ENCODE measurements around the gene DLGAP3. TPM values are rescaled to one million over a fixed set of nuclear protein-coding genes. Genes with fewer than 3 reads are reported as not detected.
A peak's percentile ranks its signal among the peaks of the same experiment; 100 is the strongest.

Gene DLGAP3
- total RNA-seq, 2 experiments from 2014 or later: 0.38 to 0.83 TPM

DNA sequence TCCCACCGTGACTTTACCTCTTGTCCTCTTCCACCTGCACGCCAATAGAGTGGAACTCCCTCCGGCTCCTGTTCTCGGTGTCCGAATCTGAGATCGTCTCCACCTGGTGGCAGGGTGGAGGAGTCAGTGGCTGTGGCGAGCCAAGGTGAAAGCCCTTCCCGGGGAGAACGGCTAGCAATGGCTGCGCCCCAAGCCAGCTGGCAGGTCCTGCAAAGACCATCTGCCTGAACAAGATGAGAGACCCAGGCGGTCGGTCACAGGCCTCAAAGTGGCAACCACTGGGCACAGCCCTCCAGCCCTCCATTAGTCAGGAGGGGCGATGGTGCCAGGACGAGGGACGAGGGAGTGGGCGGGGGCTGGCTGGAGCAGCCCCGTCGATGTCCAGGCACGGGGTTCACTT, 44.5 kb downstream of the DLGAP3 start:
- DNase-seq: no peak
- ChIA-PET POLR2A (interaction anchor here (0.5 to 0.9 kb wide), 2 partner anchors 100 to 287 kb away, joined by 3 read pairs; partner anchors contain the start of gene TMEM35B), CTCF (interaction anchor here (0.6 to 4.1 kb wide), 4 partner anchors 10 to 42 kb away, joined by 3 to 24 read pairs (median 4); partner anchors contain the start of gene SMIM12)
- H3K4me1 Mint-ChIP-seq (ENCODE audit: low read depth): no peaks in the 10 kb centered on the region
- peaks cover 29% of the 10 kb centered on the region for H3K27me3 Mint-ChIP-seq
- H3K27ac Mint-ChIP-seq: no peak overlapping the region
- H3K9me3 Mint-ChIP-seq: no peaks in the 10 kb centered on the region
- TF ChIP-seq, protein P1, sequence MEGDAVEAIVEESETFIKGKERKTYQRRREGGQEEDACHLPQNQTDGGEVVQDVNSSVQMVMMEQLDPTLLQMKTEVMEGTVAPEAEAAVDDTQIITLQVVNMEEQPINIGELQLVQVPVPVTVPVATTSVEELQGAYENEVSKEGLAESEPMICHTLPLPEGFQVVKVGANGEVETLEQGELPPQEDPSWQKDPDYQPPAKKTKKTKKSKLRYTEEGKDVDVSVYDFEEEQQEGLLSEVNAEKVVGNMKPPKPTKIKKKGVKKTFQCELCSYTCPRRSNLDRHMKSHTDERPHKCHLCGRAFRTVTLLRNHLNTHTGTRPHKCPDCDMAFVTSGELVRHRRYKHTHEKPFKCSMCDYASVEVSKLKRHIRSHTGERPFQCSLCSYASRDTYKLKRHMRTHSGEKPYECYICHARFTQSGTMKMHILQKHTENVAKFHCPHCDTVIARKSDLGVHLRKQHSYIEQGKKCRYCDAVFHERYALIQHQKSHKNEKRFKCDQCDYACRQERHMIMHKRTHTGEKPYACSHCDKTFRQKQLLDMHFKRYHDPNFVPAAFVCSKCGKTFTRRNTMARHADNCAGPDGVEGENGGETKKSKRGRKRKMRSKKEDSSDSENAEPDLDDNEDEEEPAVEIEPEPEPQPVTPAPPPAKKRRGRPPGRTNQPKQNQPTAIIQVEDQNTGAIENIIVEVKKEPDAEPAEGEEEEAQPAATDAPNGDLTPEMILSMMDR (IDR thresholded peaks at IDR 0.05): no peak
- intact Hi-C loops (cut with micrococcal nuclease): no loop called here
- no peaks in the 10 kb centered on the region for H3K36me3 Mint-ChIP-seq (ENCODE audit: low read depth)
- no peak for ATAC-seq
- peak overlapping the region; percentile 63 for H3K4me3 Mint-ChIP-seq

DNA sequence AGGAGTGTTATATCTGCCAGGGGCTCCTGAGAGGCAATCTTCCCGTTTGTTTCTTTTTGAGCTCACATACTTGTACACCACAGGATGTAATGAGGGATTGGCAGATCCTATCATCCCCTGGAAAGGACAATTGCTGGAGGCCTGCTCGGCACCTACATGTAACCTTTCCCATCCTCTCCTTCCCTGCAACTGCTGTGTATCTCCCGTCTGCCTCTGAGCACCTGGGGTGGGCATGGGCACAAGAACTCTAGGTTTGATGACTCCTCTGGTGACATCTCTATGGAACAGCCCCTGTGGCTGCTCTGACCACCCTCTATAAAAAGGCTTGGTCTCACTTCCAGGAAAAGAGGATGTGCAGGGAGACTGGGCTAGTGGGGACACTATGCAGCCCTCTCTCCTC, 44.9 kb downstream of the DLGAP3 start:
- H3K27ac Mint-ChIP-seq: no peak overlapping the region
- peak overlapping the region; percentile 63 for H3K4me3 Mint-ChIP-seq
- TF ChIP-seq, protein P1 (IDR thresholded peaks at IDR 0.05): no peak
- H3K27me3 Mint-ChIP-seq: peaks cover 30% of the 10 kb centered on the region
- no peaks in the 10 kb centered on the region for H3K36me3 Mint-ChIP-seq (ENCODE audit: low read depth)
- DNase-seq (no peak), ATAC-seq (no peak)
- POLR2A ChIA-PET: interaction anchor here (0.9 kb wide), 1 partner anchor 101 kb away, joined by 3 read pairs; the partner anchor contains the start of gene TMEM35B
- no peaks in the 10 kb centered on the region for H3K9me3 Mint-ChIP-seq
- no peaks in the 10 kb centered on the region for H3K4me1 Mint-ChIP-seq (ENCODE audit: low read depth)
- CTCF ChIA-PET: interaction anchor here (1.6 to 4.1 kb wide), 2 partner anchors 10 to 18 kb away, joined by 3 to 24 read pairs; no protein-coding TSS in a partner anchor
- intact Hi-C loops (cut with micrococcal nuclease): no loop called here

DNA sequence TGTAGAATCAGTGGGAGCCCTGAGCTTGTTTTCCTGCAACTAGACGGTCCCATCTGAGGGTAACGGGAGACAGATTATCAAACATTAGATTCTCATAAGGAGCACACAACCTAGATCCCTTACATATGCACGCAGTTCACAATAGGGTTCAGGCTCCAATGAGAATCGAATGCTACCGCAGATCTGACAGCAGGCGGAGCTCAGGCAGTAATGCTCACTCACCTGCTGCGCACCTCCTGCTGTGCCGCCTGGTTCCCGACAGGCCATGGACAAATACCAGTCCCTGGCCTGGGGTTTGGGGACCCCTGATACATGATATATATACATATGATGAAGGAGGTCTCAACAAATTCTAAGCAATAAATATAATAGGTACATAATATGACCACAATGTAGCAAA, 50.2 kb downstream of the DLGAP3 start:
- H3K4me1 Mint-ChIP-seq (ENCODE audit: low read depth): no peaks in the 10 kb centered on the region
- no peaks in the 10 kb centered on the region for H3K9me3 Mint-ChIP-seq
- H3K4me3 Mint-ChIP-seq: no peak overlapping the region
- DNase-seq (no peak), ATAC-seq (no peak)
- ChIA-PET POLR2A (interaction anchor here (0.9 kb wide), 1 partner anchor 307 kb away, joined by 3 read pairs; no protein-coding TSS in a partner anchor), CTCF (interaction anchor here (1.5 kb wide), 1 partner anchor 27 kb away, joined by 5 read pairs; no protein-coding TSS in a partner anchor)
- no peak overlapping the region for H3K27ac Mint-ChIP-seq
- TF ChIP-seq, protein P1 (IDR thresholded peaks at IDR 0.05): no peak
- peaks cover 24% of the 10 kb centered on the region for H3K27me3 Mint-ChIP-seq
- intact Hi-C loops (cut with micrococcal nuclease): no loop called here
- H3K36me3 Mint-ChIP-seq (ENCODE audit: low read depth): no peaks in the 10 kb centered on the region

DNA sequence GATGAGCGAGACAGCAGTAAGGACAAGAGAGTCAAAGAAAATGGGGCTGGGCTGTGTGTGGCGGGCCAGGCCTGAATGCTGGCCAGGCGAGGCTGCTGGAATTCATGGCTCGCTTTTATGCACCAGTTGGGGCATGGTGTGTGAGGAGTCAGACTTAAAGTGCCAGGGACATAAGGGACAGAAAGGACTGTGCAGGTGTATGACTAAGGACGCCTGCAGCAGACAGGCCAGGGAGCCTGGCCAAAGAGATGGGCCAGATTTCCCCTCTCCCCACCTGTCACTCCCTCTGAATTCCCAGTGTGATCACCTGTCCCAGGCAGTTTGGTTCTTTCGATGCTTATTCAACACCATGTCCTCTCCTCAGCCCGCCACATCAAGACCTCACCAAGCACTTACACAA, 53.0 kb downstream of the DLGAP3 start:
- Mint-ChIP-seq H3K36me3 (ENCODE audit: low read depth) (no peaks in the 10 kb centered on the region), H3K27me3 (peaks cover 24% of the 10 kb centered on the region), H3K9me3 (no peaks in the 10 kb centered on the region), H3K4me3 (no peak overlapping the region), H3K4me1 (ENCODE audit: low read depth) (peaks cover 5% of the 10 kb centered on the region), H3K27ac (no peak overlapping the region)
- ChIA-PET CTCF (interaction anchor here (1.8 kb wide), 1 partner anchor 10 kb away, joined by 5 read pairs; no protein-coding TSS in a partner anchor), POLR2A (no interaction called here)
- ATAC-seq: no peak
- DNase-seq: no peak
- intact Hi-C loops (cut with micrococcal nuclease): no loop called here
- TF ChIP-seq, protein P1 (IDR thresholded peaks at IDR 0.05): no peak

DNA sequence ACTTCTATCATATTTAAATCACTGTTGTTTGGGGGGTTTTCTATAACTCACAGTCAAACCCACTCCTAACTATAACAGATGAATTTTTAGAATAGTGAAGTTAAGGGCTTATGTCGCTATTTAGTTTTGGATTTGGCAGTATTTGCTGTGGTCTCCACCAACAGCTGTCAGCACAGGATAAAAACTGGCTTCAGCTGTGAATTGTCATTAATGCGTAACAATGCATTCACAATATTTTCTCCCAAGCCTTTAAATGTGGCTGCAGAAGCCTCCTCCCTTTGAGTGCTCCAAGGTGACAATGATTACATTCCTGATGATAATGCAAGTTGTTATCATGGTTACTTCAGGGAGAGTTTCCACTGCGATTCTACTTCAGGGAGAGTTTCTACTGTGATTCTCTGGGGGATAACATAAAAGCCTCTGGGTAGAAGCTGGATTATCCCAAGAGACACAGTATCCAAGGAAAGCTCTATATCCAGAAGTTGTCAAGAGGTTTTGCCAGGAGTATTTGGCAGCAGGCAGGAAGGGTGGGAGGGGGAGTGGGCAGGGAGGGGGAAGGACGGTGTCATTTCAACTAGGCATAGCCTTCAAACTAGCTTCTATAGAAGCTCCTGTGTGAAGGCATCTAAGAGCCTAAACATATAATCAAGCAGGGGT, 55.0 kb downstream of the DLGAP3 start:
- ATAC-seq (no peak), DNase-seq (no peak)
- CTCF ChIA-PET: interaction anchor here (0.6 to 1.1 kb wide), 3 partner anchors 10 to 135 kb away, joined by 3 to 5 read pairs (median 3); no protein-coding TSS in a partner anchor
- H3K4me3 Mint-ChIP-seq: no peak overlapping the region
- no peaks in the 10 kb centered on the region for H3K36me3 Mint-ChIP-seq (ENCODE audit: low read depth)
- intact Hi-C loops (cut with micrococcal nuclease): no loop called here
- TF ChIP-seq, protein P1 (IDR thresholded peaks at IDR 0.05): no peak
- H3K4me1 Mint-ChIP-seq (ENCODE audit: low read depth): peaks cover 11% of the 10 kb centered on the region
- H3K27ac Mint-ChIP-seq: no peak overlapping the region
- H3K27me3 Mint-ChIP-seq: peaks cover 22% of the 10 kb centered on the region
- POLR2A ChIA-PET: interaction anchor here (1.7 kb wide), 1 partner anchor 15 kb away, joined by 4 read pairs; the partner anchor contains the start of gene SMIM12
- no peaks in the 10 kb centered on the region for H3K9me3 Mint-ChIP-seq
